ENCODE measurements around the gene MGLL. TPM values are rescaled to one million over a fixed set of nuclear protein-coding genes. Genes with fewer than 3 reads are reported as not detected.

Gene MGLL
- total and polyA plus RNA-seq, 4 donors, result 9.4 to 277 (median 74.2) TPM

- peaks cover 0 to 5% (median 4%) of the 10 kb centered on the region in 4 donors for H3K4me1 ChIP-seq (ENCODE audit: control insufficient read depth in 4 of 4, insufficient read depth in 4 of 4, low read length in 3 of 4)
- no peak overlapping the region for H3K27ac ChIP-seq (ENCODE audit: low read depth in 1 of 2, low read length in 2 of 2)
- peaks cover 2 to 31% (median 23%) of the 10 kb centered on the region in 4 donors for H3K36me3 ChIP-seq (ENCODE audit: control insufficient read depth in 4 of 4, insufficient read depth in 3 of 4, low read depth in 1 of 4, low read length in 3 of 4)
- DNase-seq (ENCODE audit: low spot score), result no peak
- no peaks in the 10 kb centered on the region for H3K27me3 ChIP-seq (ENCODE audit: control insufficient read depth in 4 of 4, insufficient read depth in 4 of 4, low read length in 3 of 4)
- TF ChIP-seq TAF1 (conservative IDR thresholded peaks at IDR 0.05) (no peak), HNF4G (IDR thresholded peaks at IDR 0.05) (no peak), EGR1 (IDR thresholded peaks at IDR 0.05; ENCODE audit: low read depth in 2 of 2) (no peak), YY1 (IDR thresholded peaks at IDR 0.05) (no peak), RAD21 (IDR thresholded peaks at IDR 0.05) (no peak)
- no peak overlapping the region for H3K4me3 ChIP-seq (ENCODE audit: low read depth in 1 of 3, low read length in 3 of 3)
- 87% methylated on average over 10 of the region's 10 CpGs for WGBS
- H3K9ac ChIP-seq (ENCODE audit: low read depth in 1 of 2, low read length in 2 of 2), result no peak overlapping the region
- H3K9me3 ChIP-seq (ENCODE audit: control insufficient read depth in 4 of 4, low read length in 3 of 4), result no peaks in the 10 kb centered on the region
These were observed 17.1 kb downstream of the MGLL start for GRCh38 chr3:127805026-127805753.

- no peak overlapping the region for H3K4me3 ChIP-seq (ENCODE audit: low read depth in 1 of 3, low read length in 3 of 3)
- no peaks in the 10 kb centered on the region for H3K27me3 ChIP-seq (ENCODE audit: control insufficient read depth in 4 of 4, insufficient read depth in 4 of 4, low read length in 3 of 4)
- TF ChIP-seq CTCF (IDR thresholded peaks at IDR 0.05; ENCODE audit: low read depth, low read length, missing input control) (no peak), SP1 (IDR thresholded peaks at IDR 0.05) (no peak), GABPA (IDR thresholded peaks at IDR 0.05 in 1 of 2, conservative IDR thresholded peaks at IDR 0.05 in 1 of 2) (no peak), RXRA (IDR thresholded peaks at IDR 0.05) (no peak), YY1 (IDR thresholded peaks at IDR 0.05) (no peak), FOXA2 (IDR thresholded peaks at IDR 0.05) (no peak), EGR1 (IDR thresholded peaks at IDR 0.05; ENCODE audit: low read depth in 2 of 2) (no peak), FOXA1 (IDR thresholded peaks at IDR 0.05) (no peak), TAF1 (conservative IDR thresholded peaks at IDR 0.05) (no peak), HNF4G (IDR thresholded peaks at IDR 0.05) (no peak), HNF4A (conservative IDR thresholded peaks at IDR 0.05) (no peak), NR2F2 (IDR thresholded peaks at IDR 0.05) (no peak), JUND (IDR thresholded peaks at IDR 0.05) (no peak), RAD21 (IDR thresholded peaks at IDR 0.05) (no peak)
- TF ChIP-seq, protein P1, sequence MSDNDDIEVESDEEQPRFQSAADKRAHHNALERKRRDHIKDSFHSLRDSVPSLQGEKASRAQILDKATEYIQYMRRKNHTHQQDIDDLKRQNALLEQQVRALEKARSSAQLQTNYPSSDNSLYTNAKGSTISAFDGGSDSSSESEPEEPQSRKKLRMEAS (IDR thresholded peaks at IDR 0.05), result no peak
- TF ChIP-seq, protein P2, sequence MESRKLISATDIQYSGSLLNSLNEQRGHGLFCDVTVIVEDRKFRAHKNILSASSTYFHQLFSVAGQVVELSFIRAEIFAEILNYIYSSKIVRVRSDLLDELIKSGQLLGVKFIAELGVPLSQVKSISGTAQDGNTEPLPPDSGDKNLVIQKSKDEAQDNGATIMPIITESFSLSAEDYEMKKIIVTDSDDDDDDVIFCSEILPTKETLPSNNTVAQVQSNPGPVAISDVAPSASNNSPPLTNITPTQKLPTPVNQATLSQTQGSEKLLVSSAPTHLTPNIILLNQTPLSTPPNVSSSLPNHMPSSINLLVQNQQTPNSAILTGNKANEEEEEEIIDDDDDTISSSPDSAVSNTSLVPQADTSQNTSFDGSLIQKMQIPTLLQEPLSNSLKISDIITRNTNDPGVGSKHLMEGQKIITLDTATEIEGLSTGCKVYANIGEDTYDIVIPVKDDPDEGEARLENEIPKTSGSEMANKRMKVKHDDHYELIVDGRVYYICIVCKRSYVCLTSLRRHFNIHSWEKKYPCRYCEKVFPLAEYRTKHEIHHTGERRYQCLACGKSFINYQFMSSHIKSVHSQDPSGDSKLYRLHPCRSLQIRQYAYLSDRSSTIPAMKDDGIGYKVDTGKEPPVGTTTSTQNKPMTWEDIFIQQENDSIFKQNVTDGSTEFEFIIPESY (IDR thresholded peaks at IDR 0.05), result no peak
- TF ChIP-seq, protein P3, sequence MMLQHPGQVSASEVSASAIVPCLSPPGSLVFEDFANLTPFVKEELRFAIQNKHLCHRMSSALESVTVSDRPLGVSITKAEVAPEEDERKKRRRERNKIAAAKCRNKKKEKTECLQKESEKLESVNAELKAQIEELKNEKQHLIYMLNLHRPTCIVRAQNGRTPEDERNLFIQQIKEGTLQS (IDR thresholded peaks at IDR 0.05), result no peak
- TF ChIP-seq, protein P4, sequence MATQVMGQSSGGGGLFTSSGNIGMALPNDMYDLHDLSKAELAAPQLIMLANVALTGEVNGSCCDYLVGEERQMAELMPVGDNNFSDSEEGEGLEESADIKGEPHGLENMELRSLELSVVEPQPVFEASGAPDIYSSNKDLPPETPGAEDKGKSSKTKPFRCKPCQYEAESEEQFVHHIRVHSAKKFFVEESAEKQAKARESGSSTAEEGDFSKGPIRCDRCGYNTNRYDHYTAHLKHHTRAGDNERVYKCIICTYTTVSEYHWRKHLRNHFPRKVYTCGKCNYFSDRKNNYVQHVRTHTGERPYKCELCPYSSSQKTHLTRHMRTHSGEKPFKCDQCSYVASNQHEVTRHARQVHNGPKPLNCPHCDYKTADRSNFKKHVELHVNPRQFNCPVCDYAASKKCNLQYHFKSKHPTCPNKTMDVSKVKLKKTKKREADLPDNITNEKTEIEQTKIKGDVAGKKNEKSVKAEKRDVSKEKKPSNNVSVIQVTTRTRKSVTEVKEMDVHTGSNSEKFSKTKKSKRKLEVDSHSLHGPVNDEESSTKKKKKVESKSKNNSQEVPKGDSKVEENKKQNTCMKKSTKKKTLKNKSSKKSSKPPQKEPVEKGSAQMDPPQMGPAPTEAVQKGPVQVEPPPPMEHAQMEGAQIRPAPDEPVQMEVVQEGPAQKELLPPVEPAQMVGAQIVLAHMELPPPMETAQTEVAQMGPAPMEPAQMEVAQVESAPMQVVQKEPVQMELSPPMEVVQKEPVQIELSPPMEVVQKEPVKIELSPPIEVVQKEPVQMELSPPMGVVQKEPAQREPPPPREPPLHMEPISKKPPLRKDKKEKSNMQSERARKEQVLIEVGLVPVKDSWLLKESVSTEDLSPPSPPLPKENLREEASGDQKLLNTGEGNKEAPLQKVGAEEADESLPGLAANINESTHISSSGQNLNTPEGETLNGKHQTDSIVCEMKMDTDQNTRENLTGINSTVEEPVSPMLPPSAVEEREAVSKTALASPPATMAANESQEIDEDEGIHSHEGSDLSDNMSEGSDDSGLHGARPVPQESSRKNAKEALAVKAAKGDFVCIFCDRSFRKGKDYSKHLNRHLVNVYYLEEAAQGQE (IDR thresholded peaks at IDR 0.05), result no peak
- H3K4me1 ChIP-seq (ENCODE audit: control insufficient read depth in 4 of 4, insufficient read depth in 4 of 4, low read length in 3 of 4), result peaks cover 0 to 5% (median 4%) of the 10 kb centered on the region in 4 donors
- H3K36me3 ChIP-seq (ENCODE audit: control insufficient read depth in 4 of 4, insufficient read depth in 3 of 4, low read depth in 1 of 4, low read length in 3 of 4), result peaks cover 2 to 27% (median 23%) of the 10 kb centered on the region in 4 donors
- no peak overlapping the region for H3K9ac ChIP-seq (ENCODE audit: low read depth in 1 of 2, low read length in 2 of 2)
- WGBS, result 96% methylated on average over 9 of the region's 9 CpGs
- no peak overlapping the region for H3K27ac ChIP-seq (ENCODE audit: low read depth in 1 of 2, low read length in 2 of 2)
- no peak for DNase-seq (ENCODE audit: low spot score)
- H3K9me3 ChIP-seq (ENCODE audit: control insufficient read depth in 4 of 4, low read length in 3 of 4), result no peaks in the 10 kb centered on the region
These were observed 18.2 kb downstream of the MGLL start for GRCh38 chr3:127804141-127804540.
